ENCODE results near the gene ZC3H14.

- TF ChIP-seq CTCF (IDR thresholded peaks at IDR 0.05; ENCODE audit: low read length), result no peak
- no peak for TF ChIP-seq EZH2 (IDR thresholded peaks at IDR 0.05; ENCODE audit: borderline replicate concordance, low read length)
Observed at GRCh38 chr14:88551980-88552431, 10.8 kb upstream of the ZC3H14 start.

All from OCI-LY1 (cell line).